Anterior cingulate cortex (tissue), 58 donors: Measurements from ENCODE around the gene CD72.
"Not testable (repeated sequence)": the region's sequence is repeated elsewhere in the genome, so short reads cannot be mapped to it uniquely, and the experiment has no call there.

Experiments used
- DNase-seq, 58 donors: peaks; one replicate each; lab custom pipeline; 2025; lab: John Stamatoyannopoulos, UW

The CD72 gene

DNA sequence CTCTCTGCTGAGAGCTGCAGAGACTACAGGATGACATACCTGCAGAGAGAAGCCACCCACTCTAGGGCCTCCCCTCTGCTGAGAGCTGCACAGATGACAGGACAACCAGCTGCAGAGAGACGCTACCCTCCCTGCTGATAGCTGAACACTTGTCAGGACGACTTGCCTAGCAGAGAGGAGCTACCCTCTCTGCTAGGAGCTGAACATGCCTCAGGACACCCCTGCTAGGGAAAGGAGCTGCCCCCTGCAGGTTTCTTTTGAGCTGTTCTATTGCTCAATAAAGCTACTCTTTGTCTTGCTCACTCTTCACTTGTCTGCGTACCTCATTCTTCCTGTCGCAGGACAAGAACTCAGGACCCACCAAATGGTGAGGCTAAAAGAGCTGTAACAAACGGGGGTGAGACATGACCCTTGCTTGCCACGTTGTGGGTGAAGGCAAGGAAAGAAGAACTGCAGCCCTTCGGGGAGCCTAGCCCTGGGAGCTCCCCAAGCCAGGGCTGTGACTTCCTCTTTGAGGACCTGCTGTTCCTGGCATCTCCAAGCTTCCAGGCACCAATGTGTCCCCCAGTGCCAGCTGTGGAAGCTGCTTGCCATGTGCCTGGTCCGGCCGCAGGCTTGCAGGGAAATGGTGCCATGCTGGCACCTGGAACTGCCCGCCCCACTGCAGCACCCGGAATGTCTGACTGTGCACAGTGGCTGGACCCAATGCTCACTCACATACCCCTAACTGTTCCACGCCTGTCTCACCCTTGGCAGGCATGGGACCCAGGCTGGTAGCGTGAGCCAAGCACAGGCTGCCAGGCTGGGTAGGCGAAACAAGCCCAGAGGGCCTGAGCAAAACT, 18.2 kb downstream of the CD72 start:
- DNase-seq: peak in 11 of 58 donors; percentile 13 to 62 (median 29)

DNA sequence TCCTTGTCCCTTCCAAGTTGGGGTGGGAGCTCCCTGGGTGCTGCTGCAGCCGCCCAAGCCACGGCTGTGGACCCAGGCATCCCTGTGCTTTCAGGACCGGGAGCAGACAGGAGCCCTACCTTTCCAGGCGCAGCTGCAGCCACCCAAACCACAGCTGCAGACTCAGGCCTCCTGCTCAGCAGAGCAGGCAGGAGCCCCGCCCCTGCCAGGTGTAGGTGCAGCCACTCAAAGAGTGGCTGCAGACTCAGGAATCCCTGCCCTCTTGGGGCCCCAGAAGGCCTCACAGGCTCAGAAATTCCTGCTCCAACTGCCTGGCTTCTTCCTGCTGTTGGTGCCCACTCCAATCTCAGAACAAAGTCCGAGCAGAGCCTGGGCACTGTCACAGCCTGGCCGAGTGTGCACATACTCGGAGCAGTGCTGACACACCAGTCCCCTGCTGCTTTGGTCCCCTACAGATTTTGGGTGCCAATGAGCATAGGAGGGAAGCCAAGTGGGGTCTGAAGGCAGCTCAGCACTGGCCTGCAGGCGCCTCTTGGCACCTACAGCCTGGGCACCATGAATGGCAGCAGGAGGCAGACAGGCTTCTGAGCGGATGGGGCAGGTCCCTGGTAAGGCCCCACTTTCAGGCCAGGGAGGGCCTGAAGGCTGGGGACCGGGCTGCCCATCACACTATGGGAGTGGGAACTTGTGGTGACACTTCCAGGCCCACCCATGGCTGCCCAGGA, 19.2 kb downstream of the CD72 start:
- DNase-seq: no peak

DNA sequence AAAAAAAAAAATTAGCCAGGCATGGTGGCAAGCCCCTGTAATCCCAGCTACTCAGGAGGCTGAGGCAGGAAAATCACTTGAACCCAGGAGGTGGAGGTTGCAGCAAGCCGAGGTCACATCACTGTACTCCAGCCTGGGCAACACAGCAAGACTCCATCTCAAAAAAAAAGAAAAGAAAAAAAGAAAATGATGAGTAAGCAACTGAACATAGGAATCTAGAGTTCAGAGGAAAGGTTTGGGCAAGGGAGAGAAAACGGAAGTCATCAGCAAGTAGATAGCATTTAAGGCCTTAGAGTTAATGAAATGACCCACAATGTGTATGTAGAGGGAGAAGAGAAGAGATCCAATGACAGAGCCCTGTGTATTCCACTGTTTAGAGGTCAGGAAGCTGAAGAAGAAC, 21.3 kb downstream of the CD72 start:
- DNase-seq: not testable (repeated sequence)

DNA sequence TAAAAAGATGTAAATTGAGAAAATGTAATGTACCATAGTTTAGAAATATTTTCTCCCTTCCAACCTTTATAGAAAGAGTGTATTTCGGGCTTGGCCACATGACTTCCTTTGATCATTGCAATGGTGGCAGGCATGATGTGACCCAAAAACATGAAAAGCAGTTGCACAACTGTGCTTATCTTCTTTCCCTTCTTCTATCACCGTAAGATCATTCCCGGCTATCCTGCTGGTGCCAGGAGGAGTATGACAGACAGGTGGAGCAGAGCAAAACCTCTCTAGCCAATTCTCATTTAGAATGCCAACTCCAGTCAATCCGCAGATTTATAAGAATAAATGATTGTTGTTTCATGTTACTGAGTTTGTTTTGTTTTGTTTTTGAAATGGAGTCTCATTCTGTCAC, 23.7 kb downstream of the CD72 start:
- no peak for DNase-seq

DNA sequence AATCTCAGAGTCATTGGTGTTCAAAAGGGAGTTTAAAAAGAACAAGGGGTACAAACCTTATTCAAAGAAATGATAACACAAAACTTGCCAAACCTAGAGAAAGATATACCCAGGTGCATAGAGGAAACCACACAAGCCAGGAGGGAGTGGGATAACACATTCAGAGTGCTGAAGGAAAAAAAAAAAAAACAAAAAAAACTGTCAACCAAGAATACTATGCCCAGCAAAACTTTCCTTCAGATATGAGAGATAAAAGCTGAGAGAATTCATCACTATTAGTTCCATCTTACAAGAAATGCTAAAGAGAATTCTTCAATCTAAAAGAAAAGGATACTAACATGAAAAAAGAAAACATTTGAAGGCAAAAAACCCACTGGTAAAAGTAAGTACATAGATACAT, 24.6 kb downstream of the CD72 start:
- no peak for DNase-seq

DNA sequence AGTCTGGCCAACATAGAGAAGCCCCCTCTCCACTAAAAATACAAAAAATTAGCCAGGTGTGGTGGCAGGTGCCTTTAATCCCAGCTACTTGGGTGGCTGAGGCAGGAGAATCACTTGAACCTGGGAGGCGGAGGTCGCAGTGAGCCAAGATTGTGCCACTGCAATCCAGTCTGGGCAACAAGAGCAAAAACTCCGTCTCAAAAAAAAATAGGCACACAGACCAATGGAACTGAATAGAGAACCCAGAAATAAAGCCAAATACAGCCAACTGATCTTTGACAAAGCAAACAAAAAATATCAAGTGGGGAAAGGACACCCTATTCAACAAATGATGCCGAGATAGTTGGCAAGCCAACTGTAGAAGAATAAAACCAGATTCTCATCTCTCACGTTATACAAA, 29.7 kb downstream of the CD72 start:
- not testable (repeated sequence) for DNase-seq

DNA sequence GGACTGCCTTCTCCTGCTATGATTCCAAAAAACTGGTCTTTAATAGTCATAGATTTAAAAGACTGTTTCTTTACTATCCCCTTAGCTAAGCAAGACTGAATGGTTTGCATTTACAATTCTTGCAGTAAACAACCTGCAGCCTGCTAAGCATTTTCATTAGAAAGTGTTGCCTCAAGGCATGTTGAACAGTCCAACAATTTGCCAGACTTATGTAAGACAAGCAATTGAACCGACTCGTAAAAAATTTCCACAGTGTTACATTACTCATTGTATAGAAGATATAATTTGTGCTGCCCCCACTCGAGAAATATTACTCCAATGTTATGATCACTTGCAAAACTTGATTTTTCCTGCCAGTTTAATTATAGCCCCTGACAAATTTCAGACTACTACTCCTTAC, 33.5 kb downstream of the CD72 start:
- not testable (repeated sequence) for DNase-seq

DNA sequence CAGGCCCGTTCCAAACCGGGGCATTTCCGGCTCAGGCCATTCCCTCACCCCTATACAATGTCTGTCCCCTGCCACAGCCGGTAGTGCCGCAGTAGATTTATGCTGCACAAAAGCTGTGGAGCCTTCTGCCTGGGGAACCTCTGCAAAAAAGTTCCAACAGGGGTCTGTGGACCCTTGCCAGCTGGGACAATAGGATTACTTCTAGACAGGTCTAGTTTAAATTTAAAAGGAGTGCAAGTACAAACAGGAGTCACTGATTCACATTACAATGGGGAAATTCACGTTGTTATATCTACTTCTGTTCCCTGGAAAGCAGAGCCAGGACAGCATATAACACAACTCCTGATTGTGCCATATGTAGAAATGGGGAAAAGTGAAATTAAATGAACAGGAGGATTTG, 34.7 kb downstream of the CD72 start:
- DNase-seq: not testable (repeated sequence)

DNA sequence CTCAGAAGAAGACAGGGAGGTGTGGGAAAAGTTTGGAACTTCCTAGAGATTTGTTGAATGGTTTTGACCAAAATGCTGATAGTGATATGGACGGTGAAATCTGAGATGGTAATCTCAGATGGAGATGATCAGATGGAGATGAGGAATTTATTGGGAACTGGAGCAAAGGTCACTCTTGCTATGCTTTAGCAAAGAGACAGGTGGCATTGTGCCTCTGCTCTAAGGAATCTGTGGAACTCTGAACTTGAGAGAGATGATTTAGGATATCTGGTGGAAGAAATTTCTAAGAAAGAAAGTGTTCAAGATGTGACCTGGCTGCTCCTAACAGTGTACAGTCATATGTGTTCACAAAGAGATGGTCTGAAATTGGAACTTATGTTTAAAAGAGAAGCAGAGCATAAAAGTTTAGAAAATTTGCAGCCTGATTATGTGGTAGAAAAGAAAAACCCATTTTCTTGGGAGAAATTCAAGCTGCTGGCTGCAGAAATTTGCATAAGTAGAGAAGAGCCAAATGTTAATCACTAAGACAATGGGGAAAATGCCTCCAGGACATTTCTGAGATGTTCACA, 38.5 kb downstream of the CD72 start:
- not testable (repeated sequence) for DNase-seq

DNA sequence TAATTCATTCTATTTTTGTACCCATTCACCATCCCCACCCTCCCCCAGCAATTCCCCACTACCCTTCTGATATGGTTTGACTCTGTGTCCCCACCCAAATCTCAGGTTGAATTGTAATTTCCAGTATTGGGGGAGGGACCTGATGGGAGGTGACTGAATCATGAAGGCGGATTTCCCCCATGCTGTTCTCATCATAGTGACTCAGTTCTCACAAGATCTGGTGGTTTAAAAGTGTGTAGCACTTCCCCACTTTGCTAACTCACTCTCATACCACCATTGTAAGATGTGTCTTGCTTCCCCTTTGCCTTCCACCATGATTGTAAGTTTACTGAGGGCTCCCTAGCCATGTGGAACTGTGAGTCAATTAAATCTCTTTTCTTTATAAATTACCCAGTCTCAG, 39.1 kb downstream of the CD72 start:
- no peak for DNase-seq

DNA sequence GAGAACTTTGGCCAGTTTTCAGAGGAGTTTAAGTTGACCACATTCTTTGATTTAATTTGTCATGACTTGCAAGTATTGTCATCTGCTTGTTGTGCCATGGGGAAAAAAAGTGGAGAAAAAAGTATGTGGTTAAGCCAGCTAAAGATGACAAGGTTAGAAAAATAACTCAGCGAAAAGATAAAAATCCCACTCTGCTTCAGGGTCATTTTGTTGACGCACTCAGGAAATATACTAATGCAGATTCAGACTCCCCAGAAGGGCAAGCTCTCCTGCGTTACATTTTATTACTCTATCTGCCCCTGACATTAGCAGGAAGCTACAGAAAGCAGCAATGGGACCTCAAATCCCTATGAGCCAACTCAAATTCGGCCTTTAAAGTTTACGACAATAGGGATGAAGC, 40.7 kb downstream of the CD72 start:
- DNase-seq: no peak

DNA sequence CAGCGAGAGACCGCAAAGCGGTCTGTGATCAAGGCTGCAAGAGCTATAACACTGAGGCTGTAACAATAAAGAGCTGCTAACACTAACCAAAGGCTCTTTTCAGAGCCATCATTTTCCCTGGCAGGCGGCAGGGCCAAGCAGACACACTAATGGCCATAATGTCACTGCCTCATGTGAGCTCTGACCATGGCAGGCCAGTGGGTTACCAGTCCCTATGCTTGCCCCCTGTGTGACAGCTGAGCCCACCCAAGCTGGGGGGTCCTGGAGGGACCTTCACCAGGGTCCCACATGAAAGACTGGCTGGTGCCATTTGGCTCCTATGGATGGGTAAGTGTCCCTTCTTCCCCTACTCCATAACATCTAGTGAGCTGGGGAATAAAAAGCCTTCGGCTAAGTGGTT, 42.7 kb downstream of the CD72 start:
- no peak for DNase-seq

DNA sequence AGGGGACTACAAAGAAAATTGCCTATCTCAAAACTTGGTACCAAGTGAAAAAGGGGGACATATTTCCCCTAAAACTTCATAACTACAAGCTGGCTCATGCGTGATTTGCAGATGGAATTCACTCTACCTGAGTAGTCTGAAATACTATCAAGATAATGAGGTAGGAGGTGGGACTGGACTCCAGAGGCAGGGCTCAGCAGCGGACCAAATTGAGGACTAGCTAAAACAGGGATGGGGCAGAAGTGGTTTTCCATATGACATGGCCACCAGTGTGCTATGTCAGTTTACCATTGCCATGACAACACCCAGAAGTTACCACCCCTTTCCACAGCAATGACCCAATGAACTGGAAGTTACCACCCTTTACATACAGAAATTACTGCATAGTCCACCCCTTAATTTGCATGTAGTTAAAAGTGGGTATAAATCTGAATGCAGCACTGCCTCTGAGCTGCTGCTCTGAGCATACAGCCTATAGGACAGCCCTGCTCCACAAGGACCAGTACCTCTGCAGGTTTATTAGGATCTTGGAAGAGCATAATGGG, 43.6 kb downstream of the CD72 start:
- DNase-seq: no peak

DNA sequence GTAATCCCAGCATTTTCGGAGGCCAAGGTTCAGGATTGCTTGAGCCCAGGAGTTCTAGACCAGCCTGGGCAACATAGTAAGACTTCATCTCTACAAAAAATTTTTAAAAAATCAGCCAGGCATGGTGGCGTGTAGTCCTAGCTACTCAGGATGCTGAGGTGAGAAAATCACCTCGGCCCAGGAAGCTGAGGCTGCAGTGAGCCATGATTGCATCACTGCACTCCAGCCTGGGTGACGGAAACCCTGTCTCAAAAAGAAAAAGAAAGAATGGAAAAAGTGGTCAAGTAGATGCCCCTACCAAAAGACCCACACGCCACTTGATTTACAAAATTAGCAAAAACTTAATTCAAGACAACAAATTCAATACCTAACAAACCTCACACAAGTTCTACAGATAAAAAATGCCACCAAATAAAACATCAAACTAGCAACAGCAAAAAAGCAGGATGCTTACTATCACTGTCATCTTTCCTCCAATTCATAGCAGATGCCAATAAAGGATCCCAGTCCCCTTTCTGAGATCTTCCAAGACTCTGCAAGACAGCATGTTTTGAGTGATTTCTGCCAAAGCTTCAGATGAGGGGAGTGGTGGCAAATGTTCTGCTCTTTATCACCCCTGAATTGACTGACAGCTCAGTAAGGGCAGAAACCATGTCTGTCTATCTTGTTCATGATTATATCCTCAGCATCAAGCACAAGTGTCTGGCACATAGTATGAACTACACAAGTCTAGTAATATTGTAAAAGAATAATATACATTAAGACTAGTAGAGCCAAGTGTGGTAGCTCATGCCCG, 47.3 kb downstream of the CD72 start:
- DNase-seq: no peak

DNA sequence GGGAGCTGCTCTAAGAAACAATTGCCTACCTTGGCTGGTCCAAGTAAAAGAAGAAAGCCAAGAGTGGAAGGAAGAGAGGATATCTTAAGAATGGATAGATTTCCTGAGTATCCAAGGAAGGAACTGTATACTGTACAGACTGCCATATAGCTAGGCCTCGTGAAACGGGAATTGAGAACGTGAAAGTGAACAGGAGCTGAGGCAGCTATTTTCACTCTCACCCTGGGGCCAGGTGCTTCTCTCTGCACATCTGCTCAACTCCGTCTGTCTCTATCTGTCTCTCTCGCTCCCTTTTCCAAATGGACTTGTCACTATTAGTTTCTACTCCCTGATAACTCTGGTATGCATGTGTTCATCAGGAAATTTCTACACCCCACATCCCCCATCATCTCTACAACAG, 49.0 kb downstream of the CD72 start:
- DNase-seq: no peak

DNA sequence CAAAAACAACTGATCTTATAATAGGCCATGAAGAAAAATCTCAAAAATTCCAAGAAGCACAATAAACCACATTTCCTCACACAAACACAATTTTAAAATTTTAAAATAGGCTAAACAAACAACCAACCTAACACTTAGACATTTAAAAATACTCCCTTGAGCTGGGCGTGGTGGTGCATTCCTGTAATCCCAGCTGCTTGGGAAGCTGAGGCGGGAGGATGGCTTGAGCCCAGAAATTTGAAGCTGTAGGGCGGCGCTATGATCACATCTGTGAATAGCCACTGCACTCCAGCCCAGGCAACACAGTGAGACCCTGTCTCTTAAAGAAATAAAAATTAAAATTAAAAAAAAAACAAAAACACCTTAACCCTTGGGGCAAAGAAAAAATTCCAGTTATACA, 50.0 kb downstream of the CD72 start:
- no peak for DNase-seq

DNA sequence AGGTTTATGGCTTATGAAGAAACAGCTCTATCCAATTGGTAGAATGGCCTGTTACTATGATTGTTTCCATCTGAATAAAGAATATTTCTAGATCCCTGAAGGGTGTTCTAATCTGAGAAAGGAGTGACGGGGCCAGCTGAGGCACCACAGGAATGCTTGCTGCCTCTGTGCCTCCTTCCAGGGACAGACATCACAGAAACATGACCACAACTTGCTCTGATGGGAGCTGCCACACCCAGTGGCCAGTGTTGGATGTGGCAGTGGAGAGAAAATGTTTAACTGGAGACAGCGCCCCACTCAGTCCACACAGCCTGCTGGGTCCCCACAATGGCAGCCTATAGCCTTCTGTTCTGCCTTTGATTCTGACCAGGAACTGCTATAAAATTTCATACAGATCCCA, 51.8 kb downstream of the CD72 start:
- no peak for DNase-seq

DNA sequence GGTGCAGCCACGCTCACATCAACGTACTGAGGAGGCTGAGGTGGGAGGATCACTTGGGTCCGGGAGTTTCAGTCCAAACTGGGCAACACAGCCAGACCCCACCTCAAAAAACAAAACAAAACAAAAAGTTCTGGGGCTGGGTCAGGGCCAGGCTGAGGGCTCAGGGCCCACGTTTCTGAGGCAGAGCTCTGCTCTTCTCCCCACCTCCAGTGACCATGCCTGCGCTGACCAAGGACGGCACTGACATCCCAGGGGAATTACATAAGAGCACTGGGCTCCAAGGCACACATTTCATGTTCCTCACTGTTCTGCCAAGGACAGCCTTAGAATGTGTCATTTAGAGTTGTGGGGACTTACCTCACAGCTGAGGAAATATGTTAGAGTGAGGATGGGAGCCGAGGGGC, 53.6 kb downstream of the CD72 start:
- DNase-seq: peak in 2 of 58 donors; percentile 27 to 29

DNA sequence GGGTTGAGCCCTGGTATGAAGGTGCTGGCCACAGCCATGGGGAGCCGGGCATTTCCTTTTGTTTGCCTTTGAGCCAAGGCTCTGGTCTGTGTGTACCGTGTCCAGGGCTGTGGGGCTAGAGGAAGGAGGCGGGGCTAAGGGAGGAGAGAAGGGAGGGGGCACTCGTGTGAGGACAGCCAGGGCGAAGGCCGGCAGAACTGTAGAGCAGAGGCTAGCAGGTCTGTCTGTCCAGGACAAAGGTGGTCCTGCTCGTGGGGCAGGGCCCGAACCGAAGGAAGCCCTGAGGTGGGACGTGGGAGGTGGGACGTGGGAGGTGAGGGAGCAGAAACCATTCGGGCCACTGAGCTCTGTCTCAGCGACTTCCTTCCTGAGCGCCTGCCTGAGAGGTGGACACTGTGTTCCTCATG, 54.4 kb downstream of the CD72 start:
- DNase-seq: peak in 2 of 58 donors; percentile 27 to 38
